Muscle of leg (tissue), 11 donors: Measurements from ENCODE around the gene CTBP2. TPM values are rescaled to one million over a fixed set of nuclear protein-coding genes. Genes with fewer than 3 reads are reported as not detected.
"Not testable (repeated sequence)": the region's sequence is repeated elsewhere in the genome, so short reads cannot be mapped to it uniquely, and the experiment has no call there.

Source experiments
- DNase-seq: peaks from one replicate; pipeline ENCODE4 v3.0.0; 2013
- H3K27ac ChIP-seq: one replicate; pipeline ENCODE4 v1.5.1; 2013; ENCODE audit warnings: mild to moderate bottlenecking, low read length, control low read depth
- H3K27me3 ChIP-seq: one replicate; pipeline ENCODE4 v1.6.1; 2013; ENCODE audit warnings: low read length; ENCODE audit not compliant: control insufficient read depth, insufficient read depth
- H3K36me3 ChIP-seq: one replicate; pipeline ENCODE4 v1.6.1; 2013; ENCODE audit warnings: low read length; ENCODE audit not compliant: control insufficient read depth, insufficient read depth
- H3K4me1 ChIP-seq: one replicate; pipeline ENCODE4 v1.6.1; 2013; ENCODE audit warnings: low read length; ENCODE audit not compliant: control insufficient read depth, insufficient read depth
- H3K4me3 ChIP-seq: one replicate; pipeline ENCODE4 v1.5.1; 2013; ENCODE audit warnings: low read length, control low read depth
- H3K9me3 ChIP-seq: replicated peaks from 2 replicates; pipeline ENCODE4 v1.6.1; 2013; ENCODE audit warnings: low read depth, low read length; ENCODE audit not compliant: control insufficient read depth
- WGBS: methylation state at CpG from one replicate; pipeline ENCODE4 v1.1.5; 2013; ENCODE audit warnings: missing lambda C conversion rate; ENCODE audit not compliant: insufficient coverage; 5-methylcytosine and 5-hydroxymethylcytosine counted together
- polyA plus RNA-seq, 8 donors: library from polyadenylated mRNA; unstranded; fragments of 120-200 nt; gene quantifications; one replicate each; pipeline versions ENCODE4 v1.2.1 to v1.2.3, GENCODE V29; 2013; ENCODE audit warnings: inconsistent platforms in 1 of 8, low replicate concordance in 1 of 8; ENCODE audit not compliant: insufficient read length in 8 of 8, insufficient read depth in 1 of 8
- total RNA-seq: library from RNA; stranded (reverse); fragments of 120-200 nt; gene quantifications from one replicate; pipeline ENCODE4 v1.2.4, GENCODE V29; 2013

Gene CTBP2
- total and polyA plus RNA-seq, 9 donors, result 32.4 to 50.2 (median 41.0) TPM

GRCh38 chr10:125082471-125082870 is 77.9 kb downstream of the CTBP2 start:
- Histone ChIP-seq H3K36me3 (peaks cover 13% of the 10 kb centered on the region), H3K27ac (peak overlapping the region; percentile 89), H3K4me1 (peaks cover 67% of the 10 kb centered on the region)
- WGBS, result 90% methylated on average over 9 of the region's 13 CpGs
- H3K27me3 ChIP-seq, DNase-seq, H3K9me3 ChIP-seq, H3K4me3 ChIP-seq: not testable (repeated sequence)

GRCh38 chr10:125081931-125082330 is 78.4 kb downstream of the CTBP2 start:
- Histone ChIP-seq H3K27me3 (no peaks in the 10 kb centered on the region), H3K27ac (no peak overlapping the region), H3K9me3 (no peaks in the 10 kb centered on the region), H3K36me3 (peaks cover 9% of the 10 kb centered on the region), H3K4me3 (no peak overlapping the region), H3K4me1 (peaks cover 71% of the 10 kb centered on the region)
- no peak for DNase-seq
- 79% methylated on average over 9 of the region's 10 CpGs for WGBS

- Histone ChIP-seq H3K27ac (no peak overlapping the region), H3K27me3 (no peaks in the 10 kb centered on the region), H3K36me3 (peaks cover 10% of the 10 kb centered on the region), H3K9me3 (no peaks in the 10 kb centered on the region), H3K4me3 (no peak overlapping the region), H3K4me1 (peaks cover 69% of the 10 kb centered on the region)
- no peak for DNase-seq
- 93% methylated on average over 3 of the region's 7 CpGs for WGBS
These were observed 79.4 kb downstream of the CTBP2 start for GRCh38 chr10:125080984-125081383.

GRCh38 chr10:125080296-125080695 is 80.1 kb downstream of the CTBP2 start:
- Histone ChIP-seq H3K9me3 (no peaks in the 10 kb centered on the region), H3K27ac (no peak overlapping the region), H3K4me3 (no peak overlapping the region), H3K4me1 (peaks cover 62% of the 10 kb centered on the region), H3K27me3 (no peaks in the 10 kb centered on the region), H3K36me3 (peaks cover 10% of the 10 kb centered on the region)
- DNase-seq, result no peak
- 70% methylated on average over 5 of the region's 7 CpGs for WGBS

GRCh38 chr10:125079091-125079600 is 81.2 kb downstream of the CTBP2 start:
- Histone ChIP-seq H3K27me3 (no peaks in the 10 kb centered on the region), H3K4me3 (no peak overlapping the region), H3K4me1 (peaks cover 50% of the 10 kb centered on the region), H3K36me3 (peaks cover 14% of the 10 kb centered on the region), H3K27ac (no peak overlapping the region), H3K9me3 (no peaks in the 10 kb centered on the region)
- WGBS, result 99% methylated on average over 10 of the region's 14 CpGs
- no peak for DNase-seq

- H3K4me1 ChIP-seq, result peaks cover 29% of the 10 kb centered on the region
- WGBS, result 15% methylated on average over 3 of the region's 14 CpGs
- no peaks in the 10 kb centered on the region for H3K9me3 ChIP-seq
- peaks cover 16% of the 10 kb centered on the region for H3K36me3 ChIP-seq
- no peak overlapping the region for H3K4me3 ChIP-seq
- no peaks in the 10 kb centered on the region for H3K27me3 ChIP-seq
- peak; percentile 91 for DNase-seq
- peak overlapping the region; percentile 87 for H3K27ac ChIP-seq
These were observed 83.3 kb downstream of the CTBP2 start for GRCh38 chr10:125076891-125077541.

- no peak for DNase-seq
- H3K4me1 ChIP-seq, result peaks cover 24% of the 10 kb centered on the region
- no peaks in the 10 kb centered on the region for H3K27me3 ChIP-seq
- no peak overlapping the region for H3K4me3 ChIP-seq
- H3K27ac ChIP-seq, result peak overlapping the region; percentile 87
- H3K9me3 ChIP-seq, result no peaks in the 10 kb centered on the region
- H3K36me3 ChIP-seq, result peaks cover 16% of the 10 kb centered on the region
- 46% methylated on average over 9 of the region's 15 CpGs for WGBS
These were observed 84.1 kb downstream of the CTBP2 start for GRCh38 chr10:125076121-125076825.

- H3K4me3 ChIP-seq, result no peak overlapping the region
- peaks cover 15% of the 10 kb centered on the region for H3K4me1 ChIP-seq
- no peaks in the 10 kb centered on the region for H3K9me3 ChIP-seq
- no peaks in the 10 kb centered on the region for H3K27me3 ChIP-seq
- DNase-seq, result no peak
- peaks cover 18% of the 10 kb centered on the region for H3K36me3 ChIP-seq
- no peak overlapping the region for H3K27ac ChIP-seq
These were observed 86.4 kb downstream of the CTBP2 start for GRCh38 chr10:125073996-125074395.

GRCh38 chr10:125072794-125073193 is 87.6 kb downstream of the CTBP2 start:
- DNase-seq, result no peak
- WGBS, result 72% methylated on average over 4 of the region's 4 CpGs
- Histone ChIP-seq H3K4me3 (no peak overlapping the region), H3K27me3 (no peaks in the 10 kb centered on the region), H3K36me3 (peaks cover 24% of the 10 kb centered on the region), H3K4me1 (peaks cover 15% of the 10 kb centered on the region), H3K27ac (no peak overlapping the region), H3K9me3 (no peaks in the 10 kb centered on the region)

- Histone ChIP-seq H3K27ac (no peak overlapping the region), H3K9me3 (no peaks in the 10 kb centered on the region), H3K27me3 (no peaks in the 10 kb centered on the region), H3K4me1 (peaks cover under 1% of the 10 kb centered on the region), H3K4me3 (no peak overlapping the region), H3K36me3 (peaks cover 24% of the 10 kb centered on the region)
- 67% methylated on average over 9 of the region's 11 CpGs for WGBS
- DNase-seq, result no peak
These were observed 89.4 kb downstream of the CTBP2 start for GRCh38 chr10:125071008-125071407.
